Measurements from ENCODE around the gene NCSTN. TPM values are rescaled to one million over a fixed set of nuclear protein-coding genes. Genes with fewer than 3 reads are reported as not detected.

NCSTN gene
- total RNA-seq, 1 donor from 2014 or later: 44.8 TPM

GRCh38 chr1:160351629-160352028, 8.4 kb downstream of the NCSTN start:
- Histone ChIP-seq H4K20me1 (ENCODE audit: low read depth) (peaks cover 4% of the 10 kb centered on the region), H3F3A (ENCODE audit: low read depth) (peaks cover 6% of the 10 kb centered on the region), H3K4me1 (no peaks in the 10 kb centered on the region), H3K9ac (no peak overlapping the region), H3K36me3 (peaks cover 17% of the 10 kb centered on the region), H2AFZ (replicated peaks) (no peak overlapping the region), H3K4me3 (no peak overlapping the region), H3K4me2 (no peak overlapping the region), H3K27me3 (no peaks in the 10 kb centered on the region), H3K79me2 (ENCODE audit: low read depth) (peaks cover 4% of the 10 kb centered on the region), H3K27ac (no peak overlapping the region), H3K9me3 (ENCODE audit: low read depth) (no peaks in the 10 kb centered on the region)
- DNase-seq (ENCODE audit: low spot score): no peak
- no peaks in the 10 kb centered on the region for H3K9me3 Mint-ChIP-seq
- TF ChIP-seq, protein P1, sequence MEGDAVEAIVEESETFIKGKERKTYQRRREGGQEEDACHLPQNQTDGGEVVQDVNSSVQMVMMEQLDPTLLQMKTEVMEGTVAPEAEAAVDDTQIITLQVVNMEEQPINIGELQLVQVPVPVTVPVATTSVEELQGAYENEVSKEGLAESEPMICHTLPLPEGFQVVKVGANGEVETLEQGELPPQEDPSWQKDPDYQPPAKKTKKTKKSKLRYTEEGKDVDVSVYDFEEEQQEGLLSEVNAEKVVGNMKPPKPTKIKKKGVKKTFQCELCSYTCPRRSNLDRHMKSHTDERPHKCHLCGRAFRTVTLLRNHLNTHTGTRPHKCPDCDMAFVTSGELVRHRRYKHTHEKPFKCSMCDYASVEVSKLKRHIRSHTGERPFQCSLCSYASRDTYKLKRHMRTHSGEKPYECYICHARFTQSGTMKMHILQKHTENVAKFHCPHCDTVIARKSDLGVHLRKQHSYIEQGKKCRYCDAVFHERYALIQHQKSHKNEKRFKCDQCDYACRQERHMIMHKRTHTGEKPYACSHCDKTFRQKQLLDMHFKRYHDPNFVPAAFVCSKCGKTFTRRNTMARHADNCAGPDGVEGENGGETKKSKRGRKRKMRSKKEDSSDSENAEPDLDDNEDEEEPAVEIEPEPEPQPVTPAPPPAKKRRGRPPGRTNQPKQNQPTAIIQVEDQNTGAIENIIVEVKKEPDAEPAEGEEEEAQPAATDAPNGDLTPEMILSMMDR (IDR thresholded peaks at IDR 0.05): no peak
- TF ChIP-seq EZH2 (IDR thresholded peaks at IDR 0.05) (no peak), EZH2phosphoT487 (IDR thresholded peaks at IDR 0.05) (no peak)
- H3K4me3 Mint-ChIP-seq: no peak overlapping the region
- no peak overlapping the region for H3K27ac Mint-ChIP-seq
- no peaks in the 10 kb centered on the region for H3K27me3 Mint-ChIP-seq (ENCODE audit: insufficient read depth, low read depth)
- peaks cover 34% of the 10 kb centered on the region for H3K36me3 Mint-ChIP-seq
- H3K4me1 Mint-ChIP-seq: no peaks in the 10 kb centered on the region

DNA sequence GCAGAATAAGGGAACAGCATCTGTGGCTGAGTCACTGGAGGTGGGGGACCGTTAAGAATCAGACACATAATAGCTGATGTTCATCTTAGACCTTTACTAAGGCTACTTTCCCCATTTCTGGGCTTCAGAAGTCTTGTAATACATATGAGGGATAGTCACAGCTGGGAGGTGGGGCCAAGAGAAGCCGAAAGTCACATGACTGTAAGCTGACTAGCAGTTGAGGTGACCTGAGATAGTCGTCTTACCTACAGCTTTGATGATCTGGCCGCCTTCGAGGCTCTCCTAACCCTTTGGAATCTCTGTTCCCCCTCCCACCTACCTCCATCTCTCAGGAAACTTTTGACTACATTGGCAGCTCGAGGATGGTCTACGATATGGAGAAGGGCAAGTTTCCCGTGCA, 9.4 kb downstream of the NCSTN start:
- Histone ChIP-seq H3K27me3 (no peaks in the 10 kb centered on the region), H2AFZ (replicated peaks) (no peak overlapping the region), H3K9ac (no peak overlapping the region), H3F3A (ENCODE audit: low read depth) (peaks cover 6% of the 10 kb centered on the region), H3K4me2 (no peak overlapping the region), H3K4me3 (no peak overlapping the region), H3K4me1 (no peaks in the 10 kb centered on the region), H3K36me3 (peaks cover 17% of the 10 kb centered on the region), H4K20me1 (ENCODE audit: low read depth) (peaks cover 4% of the 10 kb centered on the region), H3K79me2 (ENCODE audit: low read depth) (no peaks in the 10 kb centered on the region), H3K9me3 (ENCODE audit: low read depth) (no peaks in the 10 kb centered on the region), H3K27ac (no peak overlapping the region)
- TF ChIP-seq EZH2phosphoT487 (IDR thresholded peaks at IDR 0.05) (no peak), EZH2 (IDR thresholded peaks at IDR 0.05) (no peak)
- TF ChIP-seq, protein P1 (IDR thresholded peaks at IDR 0.05): no peak
- H3K4me3 Mint-ChIP-seq: no peak overlapping the region
- H3K27ac Mint-ChIP-seq: no peak overlapping the region
- H3K4me1 Mint-ChIP-seq: no peaks in the 10 kb centered on the region
- DNase-seq (ENCODE audit: low spot score): no peak
- H3K9me3 Mint-ChIP-seq: no peaks in the 10 kb centered on the region
- no peaks in the 10 kb centered on the region for H3K27me3 Mint-ChIP-seq (ENCODE audit: insufficient read depth, low read depth)
- H3K36me3 Mint-ChIP-seq: peaks cover 32% of the 10 kb centered on the region

DNA sequence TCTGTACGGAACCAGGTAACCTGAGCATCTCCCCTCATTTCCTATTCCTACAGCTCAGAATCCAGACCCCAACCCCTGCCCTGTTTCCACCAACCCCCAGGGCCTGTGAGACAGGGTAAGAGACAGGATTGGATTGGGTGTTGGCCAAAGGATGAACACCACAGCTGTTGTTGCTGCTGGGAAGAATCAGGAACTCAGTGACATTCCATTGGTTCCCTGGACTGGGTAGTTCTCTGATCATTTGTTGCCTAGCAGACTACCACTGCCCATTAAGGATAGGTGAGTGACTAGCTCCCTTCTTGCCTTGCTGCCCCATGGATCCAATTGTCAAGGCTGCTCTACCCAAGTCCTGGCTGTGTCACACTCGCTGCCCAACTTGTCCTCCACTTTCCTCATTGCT, 10.0 kb downstream of the NCSTN start:
- TF ChIP-seq, protein P1 (IDR thresholded peaks at IDR 0.05): no peak
- no peak for TF ChIP-seq EZH2phosphoT487 (IDR thresholded peaks at IDR 0.05)
- no peak for TF ChIP-seq EZH2 (IDR thresholded peaks at IDR 0.05)
- peaks cover 6% of the 10 kb centered on the region for H3F3A ChIP-seq (ENCODE audit: low read depth)
- peaks cover under 1% of the 10 kb centered on the region for H4K20me1 ChIP-seq (ENCODE audit: low read depth)
- H3K4me1 ChIP-seq: no peaks in the 10 kb centered on the region
- no peak overlapping the region for H3K27ac ChIP-seq
- no peaks in the 10 kb centered on the region for H3K79me2 ChIP-seq (ENCODE audit: low read depth)
- H3K9ac ChIP-seq: no peak overlapping the region
- H3K27me3 ChIP-seq: no peaks in the 10 kb centered on the region
- Mint-ChIP-seq H3K27ac (no peak overlapping the region), H3K4me1 (no peaks in the 10 kb centered on the region), H3K4me3 (no peak overlapping the region), H3K27me3 (ENCODE audit: insufficient read depth, low read depth) (no peaks in the 10 kb centered on the region), H3K9me3 (no peaks in the 10 kb centered on the region), H3K36me3 (peaks cover 38% of the 10 kb centered on the region)
- H2AFZ ChIP-seq (replicated peaks): no peak overlapping the region
- no peak overlapping the region for H3K4me2 ChIP-seq
- no peak overlapping the region for H3K4me3 ChIP-seq
- H3K9me3 ChIP-seq (ENCODE audit: low read depth): no peaks in the 10 kb centered on the region
- DNase-seq (ENCODE audit: low spot score): no peak
- peaks cover 17% of the 10 kb centered on the region for H3K36me3 ChIP-seq

Data from neural progenitor cell (in vitro differentiated cells).